Amniotic epithelial cell (primary cell): ENCODE measurements around the gene RBM10.

Experiments used
- DNase-seq: peaks from one replicate; pipeline ENCODE4 v3.0.0-alpha.2; 2010; ENCODE audit warnings: low read depth

RBM10 gene

DNA sequence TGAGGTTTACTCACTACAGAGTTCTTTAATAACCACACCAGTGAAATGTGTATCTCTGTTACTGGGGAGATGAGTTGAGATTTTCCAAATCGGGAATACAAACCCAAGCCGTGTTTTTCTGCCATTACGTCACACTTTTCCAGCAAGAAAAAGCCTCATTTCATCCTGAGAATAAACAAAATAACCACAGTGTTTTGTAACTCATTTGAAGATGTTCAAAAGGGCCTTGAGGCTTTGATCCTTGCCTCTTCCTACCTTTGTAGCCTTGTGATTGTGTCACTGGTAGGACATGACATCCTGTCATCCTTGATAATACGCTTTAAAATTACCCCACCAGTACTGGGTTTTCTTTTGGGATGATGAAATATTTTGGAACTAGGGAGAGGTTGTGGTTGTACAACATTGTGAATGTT lies 90.7 kb downstream of the RBM10 start:
- peak; percentile 91 for DNase-seq
